SK-N-SH (cell line): ENCODE results near the gene FGD4. TPM values are rescaled to one million over a fixed set of nuclear protein-coding genes. Genes with fewer than 3 reads are reported as not detected.

Experiments
- CTCF ChIA-PET: fragments of 300-600, 350-600 bp; formaldehyde crosslinking; extraction: SDS; loops from one replicate; lab custom pipeline; 2021; lab: Yijun Ruan, JAX
- POLR2A ChIA-PET: fragments of 350-600 bp; sonication (Branson Sonifier 250); formaldehyde crosslinking; extraction: SDS; loops from one replicate; lab custom pipeline; 2020; ENCODE audit warnings: antibody characterized with exemption, inconsistent platforms; lab: Yijun Ruan, JAX
- DNase-seq: peaks from one replicate; pipeline ENCODE4 v3.0.0; 2012
- H2AFZ ChIP-seq: fragments of 200-600 bp; sonication (generic); 2 replicates; pipeline ENCODE4 v1.8.1; 2016; ENCODE audit warnings: antibody characterized with exemption, mild to moderate bottlenecking, low read depth
- H3F3A ChIP-seq: fragments of 200-600 bp; sonication (generic); replicated peaks from 2 replicates; pipeline ENCODE3; 2016; ENCODE audit warnings: antibody characterized with exemption, mild to moderate bottlenecking; ENCODE audit not compliant: insufficient read depth
- H3K27ac ChIP-seq, 2 experiments: fragments of 200-500 bp in 1 of 2; fragments of 200-600 bp in 1 of 2; sonication (Bioruptor generic) in 1 of 2; sonication (generic), shearing (Covaris generic) in 1 of 2; 2 replicates each; pipeline versions ENCODE4 v1.5.1 to v1.6.1; 2014 to 2016; ENCODE audit warnings: low read depth in 2 of 2, inconsistent platforms in 1 of 2, low read length in 1 of 2, mild to moderate bottlenecking in 1 of 2, mixed read lengths in 1 of 2
- H3K27me3 ChIP-seq: fragments of 200-600 bp; sonication (generic), shearing (Covaris generic); 2 replicates; pipeline ENCODE4 v1.6.1; 2016; ENCODE audit warnings: mixed run types; ENCODE audit not compliant: insufficient read depth
- H3K36me3 ChIP-seq, 2 experiments: fragments of 200-500 bp in 1 of 2; fragments of 200-600 bp in 1 of 2; sonication (Bioruptor generic) in 1 of 2; sonication (generic) in 1 of 2; replicated peaks in 1 of 2; 2 replicates each; pipeline versions ENCODE3 to v1.5.1; 2014 to 2016; ENCODE audit warnings: low read length in 1 of 2, mild to moderate bottlenecking in 1 of 2; ENCODE audit not compliant: insufficient read depth in 2 of 2, control insufficient read depth in 1 of 2
- H3K4me1 ChIP-seq, 2 experiments: fragments of 200-500 bp in 1 of 2; fragments of 200-600 bp in 1 of 2; sonication (Bioruptor generic) in 1 of 2; sonication (generic), shearing (Covaris generic) in 1 of 2; 2 replicates each; pipeline versions ENCODE4 v1.5.1 to v1.6.1; 2014 to 2016; ENCODE audit warnings: low read depth in 1 of 2, low read length in 1 of 2, mixed run types in 1 of 2; ENCODE audit not compliant: insufficient read depth in 2 of 2, control insufficient read depth in 1 of 2
- H3K4me2 ChIP-seq: fragments of 200-600 bp; sonication (generic), shearing (Covaris generic); 2 replicates; pipeline ENCODE4 v1.6.1; 2017; ENCODE audit warnings: mixed run types
- H3K4me3 ChIP-seq, 2 experiments: fragments of 200-500 bp in 1 of 2; fragments of 200-600 bp in 1 of 2; sonication (Bioruptor generic) in 1 of 2; sonication (generic), shearing (Covaris generic) in 1 of 2; 2 replicates each; pipeline versions ENCODE4 v1.5.1 to v1.8.1; 2014 to 2016; ENCODE audit warnings: low read depth in 2 of 2, inconsistent platforms in 1 of 2, low read length in 1 of 2, mild to moderate bottlenecking in 1 of 2, mixed read lengths in 1 of 2, moderate library complexity in 1 of 2
- H3K79me2 ChIP-seq: fragments of 200-600 bp; sonication (generic); 2 replicates; pipeline ENCODE4 v1.8.1; 2017; ENCODE audit warnings: mild to moderate bottlenecking; ENCODE audit not compliant: insufficient read depth
- H3K9ac ChIP-seq: fragments of 200-600 bp; sonication (generic); 2 replicates; pipeline ENCODE4 v1.6.1; 2017; ENCODE audit warnings: mixed run types
- H3K9me2 ChIP-seq: fragments of 200-600 bp; sonication (generic); 2 replicates; pipeline ENCODE4 v1.6.1; 2017; ENCODE audit warnings: mixed run types
- H3K9me3 ChIP-seq: fragments of 200-600 bp; sonication (generic); 2 replicates; pipeline ENCODE4 v1.6.1; 2017; ENCODE audit warnings: mixed run types, mild to moderate bottlenecking, moderate library complexity
- H4K20me1 ChIP-seq: fragments of 200-600 bp; sonication (generic); 2 replicates; pipeline ENCODE4 v1.6.1; 2017; ENCODE audit warnings: mild to moderate bottlenecking, mixed run types; ENCODE audit not compliant: insufficient read depth
- CHD2 ChIP-seq: fragments of 150-350 bp; IDR thresholded peaks from 2 replicates; pipeline ENCODE4 v1.6.1; 2018; ENCODE audit warnings: low read length; ENCODE audit not compliant: partially characterized antibody
- ELF1 ChIP-seq: IDR thresholded peaks from 2 replicates; pipeline ENCODE4 v1.4.0; 2012
- EP300 ChIP-seq, 2 experiments: IDR thresholded peaks; 2 replicates each; pipeline versions ENCODE4 v1.4.0 to v1.6.1; 2012; ENCODE audit warnings: borderline replicate concordance in 1 of 2, low read depth in 1 of 2, low read length in 1 of 2
- FOXJ3 ChIP-seq: sonication (generic); formaldehyde crosslinking; IDR thresholded peaks from 2 replicates; pipeline ENCODE4 v1.5.1; 2020; ENCODE audit warnings: mild to moderate bottlenecking, missing genetic modification reagents
- FOXM1 ChIP-seq: IDR thresholded peaks from 2 replicates; pipeline ENCODE4 v1.4.0; 2012; ENCODE audit warnings: low read depth, mild to moderate bottlenecking
- GATA2 ChIP-seq: sonication (generic); formaldehyde crosslinking; IDR thresholded peaks from 2 replicates; pipeline ENCODE4 v1.5.0; 2020; ENCODE audit warnings: mild to moderate bottlenecking, missing genetic modification reagents
- JUND ChIP-seq: IDR thresholded peaks from 2 replicates; pipeline ENCODE4 v1.4.0; 2012
- NRF1 ChIP-seq: IDR thresholded peaks from 2 replicates; pipeline ENCODE4 v1.6.1; 2012; ENCODE audit warnings: low read depth, mild to moderate bottlenecking, low read length
- PBX3 ChIP-seq: IDR thresholded peaks from 2 replicates; pipeline ENCODE4; 2012
- RAD21 ChIP-seq: IDR thresholded peaks from 2 replicates; pipeline ENCODE4 v1.6.1; 2012; ENCODE audit warnings: mild to moderate bottlenecking, low read length
- RXRA ChIP-seq: IDR thresholded peaks from 2 replicates; pipeline ENCODE4 v1.4.0; 2012; ENCODE audit warnings: low read depth, mild to moderate bottlenecking, borderline replicate concordance
- SIN3A ChIP-seq: IDR thresholded peaks from 2 replicates; pipeline ENCODE4 v1.6.1; 2012; ENCODE audit warnings: low read depth, mild to moderate bottlenecking, low read length, moderate library complexity, borderline replicate concordance
- SMC3 ChIP-seq: IDR thresholded peaks from 2 replicates; pipeline ENCODE4 v1.6.1; 2012; ENCODE audit warnings: low read depth, low read length, improper control_type of control experiment
- TAF1 ChIP-seq: IDR thresholded peaks from 2 replicates; pipeline ENCODE4 v1.6.1; 2012; ENCODE audit warnings: low read depth, mild to moderate bottlenecking, low read length, moderate library complexity, borderline replicate concordance
- TCF12 ChIP-seq: IDR thresholded peaks from 2 replicates; pipeline ENCODE4 v1.4.0; 2012
- TEAD4 ChIP-seq: IDR thresholded peaks from 2 replicates; pipeline ENCODE4 v1.4.0; 2012; ENCODE audit warnings: mild to moderate bottlenecking, borderline replicate concordance; ENCODE audit not compliant: insufficient read depth
- USF1 ChIP-seq: IDR thresholded peaks from 2 replicates; pipeline ENCODE4 v1.4.0; 2012; ENCODE audit warnings: low read depth, borderline replicate concordance
- USF2 ChIP-seq: fragments of 150-350 bp; IDR thresholded peaks from 2 replicates; pipeline ENCODE4 v1.6.1; 2017; ENCODE audit warnings: antibody characterized with exemption, low read length, low read depth, borderline replicate concordance
- YY1 ChIP-seq: IDR thresholded peaks from 2 replicates; pipeline ENCODE4 v1.4.0; 2012; ENCODE audit warnings: low read depth, mild to moderate bottlenecking
- WGBS: methylation state at CpG from one replicate; pipeline ENCODE4 v1.1.6; 2017; ENCODE audit warnings: low lambda C conversion rate; 5-methylcytosine and 5-hydroxymethylcytosine counted together
- polyA plus RNA-seq, 3 experiments: library from polyadenylated mRNA; depleted of rRNA; stranded (reverse); fragments of >200 nt; gene quantifications; 2 replicates each; pipeline ENCODE4 v1.2.3, GENCODE V29; 2012
- TF ChIP-seq, protein P1 (sequence below): IDR thresholded peaks from 2 replicates; pipeline ENCODE4 v1.4.0; 2012; ENCODE audit warnings: low read depth

FGD4 gene
- polyA plus RNA-seq, 1 of the 3 experiments (the other 2 are of a cell fraction), result 0.26 TPM

DNA sequence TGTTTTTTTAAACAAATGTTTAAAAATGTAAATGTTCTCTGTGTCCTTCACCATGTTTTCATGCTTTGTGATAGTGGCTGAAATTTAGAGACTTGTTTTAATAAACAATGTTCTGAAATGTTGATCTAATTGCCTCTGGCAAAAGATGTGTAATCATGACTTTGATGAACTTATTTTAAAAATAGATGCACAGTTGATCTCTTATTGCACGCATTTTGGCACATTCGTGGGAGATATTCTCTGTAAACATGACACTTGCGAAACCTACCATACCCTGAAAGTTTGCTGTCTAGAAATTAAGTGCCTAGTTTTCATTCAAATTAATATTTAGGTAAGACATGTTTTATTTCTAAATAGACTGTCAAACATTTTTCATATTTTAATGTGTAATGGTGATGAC lies 160.1 kb downstream of the FGD4 start:
- no peaks in the 10 kb centered on the region for H3K9me3 ChIP-seq
- no peaks in the 10 kb centered on the region for H3K79me2 ChIP-seq
- H4K20me1 ChIP-seq, result no peaks in the 10 kb centered on the region
- H3K4me3 ChIP-seq, result no peak overlapping the region
- no peak overlapping the region for H3K9ac ChIP-seq
- 90% methylated on average over 3 of the region's 3 CpGs for WGBS
- no peak for DNase-seq
- H3K4me1 ChIP-seq, result no peaks in the 10 kb centered on the region
- ChIA-PET POLR2A (no interaction called here), CTCF (no interaction called here)
- H2AFZ ChIP-seq, result no peak overlapping the region
- H3K27ac ChIP-seq, result no peak overlapping the region
- H3K27me3 ChIP-seq, result no peaks in the 10 kb centered on the region
- H3K9me2 ChIP-seq, result no peaks in the 10 kb centered on the region
- H3K36me3 ChIP-seq, result no peaks in the 10 kb centered on the region
- no peak overlapping the region for H3K4me2 ChIP-seq
- no peaks in the 10 kb centered on the region for H3F3A ChIP-seq
- TF ChIP-seq RXRA (no peak), EP300 (IDR thresholded peaks at IDR 0.05; ENCODE audit: borderline replicate concordance in 1 of 2, low read depth in 1 of 2, low read length in 1 of 2) (no peak)

DNA sequence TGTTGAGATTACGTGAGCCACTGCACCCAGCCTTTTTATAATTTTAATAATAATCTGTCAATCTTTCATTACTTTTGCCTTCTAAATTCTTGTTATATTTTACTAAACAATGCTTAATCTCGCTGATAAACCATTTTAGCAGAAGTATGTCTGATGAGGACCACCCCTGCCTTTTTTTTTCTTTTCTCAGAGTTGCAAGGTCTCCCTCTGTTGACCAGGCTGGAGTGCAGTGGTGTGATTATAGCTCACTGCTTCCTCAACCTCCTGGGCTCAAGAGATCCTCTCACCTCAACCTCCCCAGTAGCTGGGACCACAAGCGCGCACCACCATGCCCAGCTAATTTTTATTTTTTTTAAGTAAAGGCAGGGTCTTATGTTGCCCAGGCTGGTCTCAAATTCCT lies 161.2 kb downstream of the FGD4 start:
- Histone ChIP-seq H3K9ac (no peak overlapping the region), H3K27me3 (no peaks in the 10 kb centered on the region), H3F3A (no peaks in the 10 kb centered on the region), H3K27ac (no peak overlapping the region), H3K9me2 (no peaks in the 10 kb centered on the region), H3K9me3 (no peaks in the 10 kb centered on the region), H3K4me2 (no peak overlapping the region), H3K4me3 (no peak overlapping the region), H2AFZ (no peak overlapping the region), H3K36me3 (no peaks in the 10 kb centered on the region), H3K79me2 (no peaks in the 10 kb centered on the region), H3K4me1 (no peaks in the 10 kb centered on the region), H4K20me1 (no peaks in the 10 kb centered on the region)
- TF ChIP-seq JUND (no peak), TAF1 (no peak), EP300 (IDR thresholded peaks at IDR 0.05; ENCODE audit: borderline replicate concordance in 1 of 2, low read depth in 1 of 2, low read length in 1 of 2) (no peak)
- ChIA-PET CTCF (interaction anchor here (0.5 to 1.1 kb wide), 2 partner anchors 15 to 97 kb away, joined by 3 to 5 read pairs; no protein-coding TSS in a partner anchor), POLR2A (no interaction called here)
- 90% methylated on average over 4 of the region's 4 CpGs for WGBS
- DNase-seq, result no peak

GRCh38 chr12:32561931-32562341 lies 162.6 kb downstream of the FGD4 start:
- Histone ChIP-seq H3F3A (no peaks in the 10 kb centered on the region), H3K9me2 (no peaks in the 10 kb centered on the region), H3K36me3 (no peaks in the 10 kb centered on the region), H3K4me2 (no peak overlapping the region), H3K9me3 (no peaks in the 10 kb centered on the region), H3K79me2 (no peaks in the 10 kb centered on the region), H3K4me3 (no peak overlapping the region), H3K9ac (no peak overlapping the region), H2AFZ (no peak overlapping the region), H3K27me3 (no peaks in the 10 kb centered on the region), H4K20me1 (no peaks in the 10 kb centered on the region), H3K27ac (no peak overlapping the region), H3K4me1 (peaks cover 4 to 6% of the 10 kb centered on the region in 2 experiments; a peak in 3 of 4 replicates)
- ChIA-PET CTCF (interaction anchor here (0.8 kb wide), 1 partner anchor 106 kb away, joined by 3 read pairs; no protein-coding TSS in a partner anchor), POLR2A (no interaction called here)
- TF ChIP-seq ELF1 (no peak), EP300 (IDR thresholded peaks at IDR 0.05; ENCODE audit: borderline replicate concordance in 1 of 2, low read depth in 1 of 2, low read length in 1 of 2) (no peak), TEAD4 (no peak), FOXM1 (no peak), USF2 (no peak), USF1 (no peak), GATA2 (CRISPR knock-in tag) (no peak), TCF12 (no peak), SMC3 (no peak), CHD2 (no peak), RAD21 (no peak), PBX3 (no peak), JUND (no peak), FOXJ3 (CRISPR knock-in tag) (no peak), NRF1 (no peak), YY1 (no peak), SIN3A (no peak)
- TF ChIP-seq, protein P1, sequence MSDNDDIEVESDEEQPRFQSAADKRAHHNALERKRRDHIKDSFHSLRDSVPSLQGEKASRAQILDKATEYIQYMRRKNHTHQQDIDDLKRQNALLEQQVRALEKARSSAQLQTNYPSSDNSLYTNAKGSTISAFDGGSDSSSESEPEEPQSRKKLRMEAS, result no peak
- DNase-seq, result no peak
- 92% methylated on average over 11 of the region's 11 CpGs for WGBS
